HG02981 (cell line): Measurements from ENCODE around the gene UBE2H.

ENCODE experiments used
- ATAC-seq: cut with Tn5 transposase; IDR thresholded peaks from one replicate; pipeline ENCODE4 v1.9.1; 2021; ENCODE audit warnings: mild to moderate bottlenecking, moderate library complexity; ENCODE audit not compliant: unreplicated experiment

UBE2H gene

GRCh38 chr7:129790136-129790535 is 162.6 kb downstream of the UBE2H start:
- no peak for ATAC-seq

- ATAC-seq, result no peak
These were observed 163.1 kb downstream of the UBE2H start for GRCh38 chr7:129789652-129790051.

- ATAC-seq, result no peak
These were observed 163.8 kb downstream of the UBE2H start for GRCh38 chr7:129789000-129789399.

DNA sequence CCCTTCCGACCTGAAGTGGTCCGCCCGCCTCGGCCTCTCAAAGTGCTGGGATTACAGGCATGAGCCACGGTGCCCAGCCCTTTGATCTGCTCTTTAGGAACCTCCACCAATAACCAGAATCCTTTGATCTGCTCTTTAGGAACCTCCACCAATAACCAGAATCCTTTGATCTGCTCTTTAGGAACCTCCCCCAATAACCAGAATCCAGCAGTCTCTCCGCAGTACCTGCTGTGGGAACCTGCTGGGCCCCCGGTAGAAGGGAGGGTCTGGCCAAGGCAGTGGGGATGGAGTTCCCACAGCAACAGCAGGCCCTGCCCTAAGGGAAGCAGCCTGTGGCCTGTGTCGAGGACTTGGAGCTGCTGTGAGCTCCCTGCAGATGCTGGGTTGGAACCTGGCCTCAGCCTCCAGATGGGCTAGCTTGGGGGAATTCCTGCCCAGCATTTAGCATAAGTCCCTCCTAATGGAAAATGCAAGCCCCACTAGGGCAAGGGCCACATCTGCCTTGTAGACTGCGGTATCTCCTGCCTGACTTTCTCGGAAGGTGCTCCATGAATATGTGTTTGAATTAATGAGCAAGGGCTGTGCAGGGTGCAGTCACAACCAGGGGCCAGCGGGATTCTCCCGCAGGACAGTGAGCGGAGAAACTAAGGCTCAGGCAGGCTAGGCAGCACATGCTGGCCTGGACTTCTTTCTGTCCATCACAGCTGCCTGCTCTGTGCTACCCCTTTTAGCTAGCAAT is 165.8 kb downstream of the UBE2H start:
- ATAC-seq, result no peak

GRCh38 chr7:129785685-129786514 is 166.9 kb downstream of the UBE2H start:
- ATAC-seq, result no peak

GRCh38 chr7:129784783-129785684 is 167.7 kb downstream of the UBE2H start:
- no peak for ATAC-seq

- ATAC-seq, result no peak
These were observed 168.3 kb downstream of the UBE2H start for GRCh38 chr7:129784437-129784782.

GRCh38 chr7:129783584-129783919 is 169.2 kb downstream of the UBE2H start:
- ATAC-seq, result no peak

DNA sequence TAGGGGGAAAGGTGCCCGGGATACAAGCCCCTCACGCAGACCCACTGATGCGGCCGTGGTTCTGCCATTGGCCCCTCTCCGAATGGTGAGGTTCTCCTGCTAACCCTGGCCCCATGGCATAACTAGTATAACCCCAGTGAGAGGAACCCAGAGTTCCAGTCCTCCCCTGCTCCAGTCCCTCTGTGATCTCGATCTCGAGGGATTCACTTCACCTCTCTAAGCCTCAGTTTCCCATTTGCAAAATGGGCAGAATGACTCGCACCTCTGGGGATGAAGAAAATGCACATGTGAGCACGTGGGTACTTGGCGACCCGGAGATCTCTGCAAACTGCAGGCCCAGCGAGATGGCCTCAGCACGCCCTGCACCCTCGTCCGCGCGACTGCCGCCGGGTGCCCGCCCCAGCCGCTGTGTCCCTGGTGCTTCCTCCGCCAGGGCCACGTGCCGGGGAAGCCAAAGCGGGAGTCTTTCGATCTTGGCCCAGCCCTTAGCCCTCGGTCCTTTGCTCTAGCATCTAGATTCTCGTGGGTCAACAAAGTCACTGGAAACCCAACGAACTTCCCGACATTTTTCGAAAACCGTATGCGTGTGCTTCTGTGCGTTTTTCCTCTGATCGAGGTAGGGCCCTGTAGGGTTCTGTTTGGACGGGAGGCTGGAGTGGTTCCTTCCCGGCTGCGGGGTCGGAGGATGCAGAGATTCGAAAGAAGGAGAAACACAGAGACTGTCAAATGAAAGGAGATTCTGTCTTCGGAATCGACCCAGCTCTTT is 169.8 kb downstream of the UBE2H start:
- no peak for ATAC-seq

GRCh38 chr7:129781928-129782817 is 170.6 kb downstream of the UBE2H start:
- ATAC-seq, result no peak

GRCh38 chr7:129780974-129781927 is 171.5 kb downstream of the UBE2H start:
- no peak for ATAC-seq
